ENCODE data around the gene STAB1. TPM values are rescaled to one million over a fixed set of nuclear protein-coding genes. Genes with fewer than 3 reads are reported as not detected.

STAB1 gene
- total RNA-seq, 1 donor: 0.90 TPM

GRCh38 chr3:52517796-52518722, 22.9 kb downstream of the STAB1 start:
- TF ChIP-seq, protein P1, sequence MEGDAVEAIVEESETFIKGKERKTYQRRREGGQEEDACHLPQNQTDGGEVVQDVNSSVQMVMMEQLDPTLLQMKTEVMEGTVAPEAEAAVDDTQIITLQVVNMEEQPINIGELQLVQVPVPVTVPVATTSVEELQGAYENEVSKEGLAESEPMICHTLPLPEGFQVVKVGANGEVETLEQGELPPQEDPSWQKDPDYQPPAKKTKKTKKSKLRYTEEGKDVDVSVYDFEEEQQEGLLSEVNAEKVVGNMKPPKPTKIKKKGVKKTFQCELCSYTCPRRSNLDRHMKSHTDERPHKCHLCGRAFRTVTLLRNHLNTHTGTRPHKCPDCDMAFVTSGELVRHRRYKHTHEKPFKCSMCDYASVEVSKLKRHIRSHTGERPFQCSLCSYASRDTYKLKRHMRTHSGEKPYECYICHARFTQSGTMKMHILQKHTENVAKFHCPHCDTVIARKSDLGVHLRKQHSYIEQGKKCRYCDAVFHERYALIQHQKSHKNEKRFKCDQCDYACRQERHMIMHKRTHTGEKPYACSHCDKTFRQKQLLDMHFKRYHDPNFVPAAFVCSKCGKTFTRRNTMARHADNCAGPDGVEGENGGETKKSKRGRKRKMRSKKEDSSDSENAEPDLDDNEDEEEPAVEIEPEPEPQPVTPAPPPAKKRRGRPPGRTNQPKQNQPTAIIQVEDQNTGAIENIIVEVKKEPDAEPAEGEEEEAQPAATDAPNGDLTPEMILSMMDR (IDR thresholded peaks at IDR 0.05; ENCODE audit: insufficient read depth, low read length): no peak
- H3K4me3 ChIP-seq (ENCODE audit: low read depth, low read length): no peak overlapping the region
- no peak for DNase-seq (ENCODE audit: low read depth)

DNA sequence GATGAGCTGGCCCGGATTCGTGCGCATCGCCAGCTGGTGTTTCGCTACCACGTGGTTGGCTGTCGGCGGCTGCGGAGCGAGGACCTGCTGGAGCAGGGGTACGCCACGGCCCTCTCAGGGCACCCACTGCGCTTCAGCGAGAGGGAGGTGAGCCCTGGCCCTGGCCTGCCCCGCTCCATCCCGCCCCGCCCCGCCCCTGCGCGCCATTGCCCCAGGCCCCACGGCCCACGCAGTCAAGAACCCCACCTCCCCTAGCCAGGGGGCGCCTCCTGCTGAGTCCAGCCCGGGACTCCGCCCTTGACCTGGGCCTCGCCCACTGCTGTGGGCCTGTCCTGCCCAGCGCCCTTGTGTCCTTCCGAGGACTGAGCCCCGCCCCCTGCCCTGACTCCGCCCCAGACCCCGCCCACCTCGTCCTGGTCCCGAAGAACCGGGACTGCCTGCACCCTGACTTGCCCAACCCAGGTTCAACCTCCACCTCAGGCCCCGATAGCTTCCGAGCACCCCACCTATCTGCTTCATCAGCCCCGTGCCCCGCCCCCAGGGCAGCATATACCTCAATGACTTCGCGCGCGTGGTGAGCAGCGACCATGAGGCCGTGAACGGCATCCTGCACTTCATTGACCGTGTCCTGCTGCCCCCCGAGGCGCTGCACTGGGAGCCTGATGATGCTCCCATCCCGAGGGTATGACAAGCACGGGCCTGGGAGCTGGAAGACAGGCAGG, 23.7 kb downstream of the STAB1 start:
- no peak for DNase-seq (ENCODE audit: low read depth)
- H3K4me3 ChIP-seq (ENCODE audit: low read depth, low read length): peak overlapping the region; percentile 33
- TF ChIP-seq, protein P1 (IDR thresholded peaks at IDR 0.05; ENCODE audit: insufficient read depth, low read length): no peak

DNA sequence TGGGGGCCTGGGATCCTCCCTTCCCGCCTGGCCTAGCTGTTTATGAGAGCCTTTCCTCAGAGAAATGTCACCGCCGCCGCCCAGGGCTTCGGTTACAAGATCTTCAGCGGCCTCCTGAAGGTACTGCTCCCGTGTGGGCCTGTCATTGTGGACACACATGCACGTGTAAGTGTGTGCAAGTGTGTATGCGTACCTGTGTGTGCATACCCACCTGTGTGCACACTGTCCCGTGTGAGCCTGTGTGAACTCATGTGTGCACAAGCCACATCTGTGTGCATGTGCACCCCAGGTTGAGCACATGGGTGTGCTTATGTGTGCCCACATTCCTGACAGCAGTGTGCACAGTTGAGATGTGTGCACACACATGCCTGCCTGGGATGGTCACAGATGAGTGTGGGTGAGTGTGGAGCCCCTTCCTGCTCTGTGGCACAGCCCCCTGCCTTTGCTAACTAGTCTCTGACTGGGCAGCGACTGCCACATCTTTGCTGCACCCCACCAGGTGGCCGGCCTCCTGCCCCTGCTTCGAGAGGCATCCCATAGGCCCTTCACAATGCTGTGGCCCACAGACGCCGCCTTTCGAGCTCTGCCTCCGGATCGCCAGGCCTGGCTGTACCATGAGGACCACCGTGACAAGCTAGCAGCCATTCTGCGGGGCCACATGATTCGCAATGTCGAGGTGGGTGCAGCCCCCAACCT, 24.5 kb downstream of the STAB1 start:
- TF ChIP-seq, protein P1 (IDR thresholded peaks at IDR 0.05; ENCODE audit: insufficient read depth, low read length): no peak
- no peak for DNase-seq (ENCODE audit: low read depth)
- H3K4me3 ChIP-seq (ENCODE audit: low read depth, low read length): no peak overlapping the region

DNA sequence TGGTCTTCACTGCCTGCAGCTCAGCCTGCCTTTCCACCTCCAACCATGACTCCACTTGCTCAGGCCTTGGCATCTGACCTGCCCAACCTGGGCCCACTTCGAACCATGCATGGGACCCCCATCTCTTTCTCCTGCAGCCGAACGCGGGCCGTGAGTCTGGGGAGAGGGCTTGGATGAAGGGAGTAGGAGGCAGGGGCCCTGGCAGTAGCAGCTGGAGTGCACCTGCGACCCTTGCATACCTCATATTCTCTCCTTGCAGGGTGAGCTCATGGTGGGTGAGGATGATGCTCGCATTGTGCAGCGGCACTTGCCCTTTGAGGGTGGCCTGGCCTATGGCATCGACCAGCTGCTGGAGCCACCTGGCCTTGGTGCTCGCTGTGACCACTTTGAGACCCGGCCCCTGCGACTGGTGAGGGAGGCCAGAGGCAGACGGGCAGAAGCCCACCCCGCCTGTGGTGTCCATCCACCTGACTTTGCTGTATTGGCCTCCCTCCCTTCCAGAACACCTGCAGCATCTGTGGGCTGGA, 25.1 kb downstream of the STAB1 start:
- TF ChIP-seq, protein P1 (IDR thresholded peaks at IDR 0.05; ENCODE audit: insufficient read depth, low read length): no peak
- DNase-seq (ENCODE audit: low read depth): no peak
- H3K4me3 ChIP-seq (ENCODE audit: low read depth, low read length): no peak overlapping the region

GRCh38 chr3:52520716-52521487, 25.8 kb downstream of the STAB1 start:
- TF ChIP-seq, protein P1 (IDR thresholded peaks at IDR 0.05; ENCODE audit: insufficient read depth, low read length): no peak
- no peak overlapping the region for H3K4me3 ChIP-seq (ENCODE audit: low read depth, low read length)
- no peak for DNase-seq (ENCODE audit: low read depth)

- no peak overlapping the region for H3K4me3 ChIP-seq (ENCODE audit: low read depth, low read length)
- DNase-seq (ENCODE audit: low read depth): no peak
- TF ChIP-seq, protein P1 (IDR thresholded peaks at IDR 0.05; ENCODE audit: insufficient read depth, low read length): no peak
Observed at GRCh38 chr3:52521488-52521824, 26.3 kb downstream of the STAB1 start.

All from fibroblast of the aortic adventitia (primary cell).